K562 (cell line): ENCODE results near the gene OGFR.

ENCODE experiments used
- RBM15 ChIP-seq: fragments of 200-400 bp; formaldehyde crosslinking; IDR thresholded peaks from 2 replicates; pipeline ENCODE4 v1.6.1; 2018; ENCODE audit warnings: mild to moderate bottlenecking, low read length, moderate library complexity; ENCODE audit not compliant: insufficient read depth
- SMC3 ChIP-seq: conservative IDR thresholded peaks from 2 replicates; pipeline ENCODE4 v1.6.1; 2011; ENCODE audit warnings: low read depth, low read length, improper control_type of control experiment; ENCODE audit not compliant: insufficient read depth
- TF ChIP-seq, protein P1 (sequence below), 2 experiments: fragments of 450-650 bp; IDR thresholded peaks; 2 replicates each; pipeline ENCODE4 v1.6.1; 2016; ENCODE audit warnings: mild to moderate bottlenecking in 2 of 2, borderline replicate concordance in 1 of 2, low read depth in 1 of 2, moderate library complexity in 1 of 2
- TF ChIP-seq, protein P2 (sequence below), 2 experiments: fragments of 200-800 bp in 1 of 2; sonication (Bioruptor generic) in 1 of 2; sonication (generic) in 1 of 2; formaldehyde crosslinking in 1 of 2; IDR thresholded peaks in 1 of 2; conservative IDR thresholded peaks in 1 of 2; 2 replicates each; pipeline versions ENCODE4 v1.5.0 to v1.6.1; 2016 to 2020; ENCODE audit warnings: missing compliant biosample characterization in 1 of 2, missing genetic modification characterization in 1 of 2, missing genetic modification reagents in 1 of 2
- TF ChIP-seq, protein P3 (sequence below): fragments of 250-450 bp; sonication (Bioruptor Pico); IDR thresholded peaks from 2 replicates; pipeline ENCODE4 v1.4.0; 2020; ENCODE audit warnings: mild to moderate bottlenecking, moderate library complexity
- TF ChIP-seq, protein P4 (sequence below), 3 experiments: IDR thresholded peaks in 2 of 3; conservative IDR thresholded peaks in 1 of 3; 2 replicates each; pipeline ENCODE4 v1.5.1; 2011 to 2012; ENCODE audit warnings: low read length in 3 of 3, mild to moderate bottlenecking in 3 of 3, control low read depth in 2 of 3, improper control_type of control experiment in 1 of 3, inconsistent platforms in 1 of 3, low read depth in 1 of 3, mixed read lengths in 1 of 3, moderate library complexity in 1 of 3; ENCODE audit not compliant: insufficient read depth in 2 of 3
- TF ChIP-seq, protein P5 (sequence below): fragments of 250-450 bp; sonication (Bioruptor Pico); IDR thresholded peaks from 2 replicates; pipeline ENCODE4 v1.4.0; 2020; ENCODE audit warnings: mild to moderate bottlenecking, moderate library complexity

DNA sequence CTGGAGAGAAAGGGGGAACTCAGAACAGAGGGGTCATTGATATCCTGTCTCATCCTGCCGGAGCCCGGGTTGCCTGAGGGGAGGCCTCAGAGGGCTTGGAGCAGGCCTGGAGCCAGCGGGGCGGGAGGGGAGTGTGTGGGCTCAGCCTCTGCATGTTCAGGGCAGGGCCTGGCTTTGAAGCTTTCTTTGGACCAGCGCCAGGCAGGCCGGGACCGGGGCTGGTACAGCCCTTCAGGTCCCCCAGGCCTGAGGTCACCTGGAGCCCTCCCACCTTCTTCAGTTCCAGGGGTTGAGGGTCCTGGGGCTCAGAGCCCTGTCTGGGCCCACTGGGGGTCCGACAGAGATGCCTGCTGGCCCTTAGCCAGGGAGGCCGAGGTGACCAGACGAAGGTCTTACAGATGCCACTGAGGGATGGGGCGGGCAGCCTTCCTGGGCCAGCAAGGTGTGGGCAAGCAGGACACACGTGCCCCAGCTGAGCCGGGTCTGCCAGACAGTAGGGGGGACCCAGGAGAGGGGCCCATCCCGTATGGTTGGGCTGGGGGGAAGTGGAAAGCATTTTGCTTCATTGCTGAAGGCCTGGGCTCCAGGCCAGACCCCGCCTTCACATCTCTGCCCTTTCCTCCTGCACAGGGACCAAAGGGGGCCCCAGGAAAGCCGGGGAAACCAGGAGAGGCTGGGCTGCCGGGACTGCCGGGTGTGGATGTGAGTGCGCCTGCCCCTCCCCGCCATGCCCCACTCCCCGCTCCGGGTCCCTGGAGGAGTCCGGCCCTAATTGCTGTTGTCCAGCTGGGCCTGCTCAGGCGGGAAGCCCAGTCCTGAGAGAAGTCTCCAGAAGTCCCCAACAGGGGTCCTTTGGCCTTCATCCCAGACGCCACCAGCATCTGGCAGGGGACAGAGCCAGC is 14.2 kb downstream of the OGFR start:
- TF ChIP-seq, protein P1, sequence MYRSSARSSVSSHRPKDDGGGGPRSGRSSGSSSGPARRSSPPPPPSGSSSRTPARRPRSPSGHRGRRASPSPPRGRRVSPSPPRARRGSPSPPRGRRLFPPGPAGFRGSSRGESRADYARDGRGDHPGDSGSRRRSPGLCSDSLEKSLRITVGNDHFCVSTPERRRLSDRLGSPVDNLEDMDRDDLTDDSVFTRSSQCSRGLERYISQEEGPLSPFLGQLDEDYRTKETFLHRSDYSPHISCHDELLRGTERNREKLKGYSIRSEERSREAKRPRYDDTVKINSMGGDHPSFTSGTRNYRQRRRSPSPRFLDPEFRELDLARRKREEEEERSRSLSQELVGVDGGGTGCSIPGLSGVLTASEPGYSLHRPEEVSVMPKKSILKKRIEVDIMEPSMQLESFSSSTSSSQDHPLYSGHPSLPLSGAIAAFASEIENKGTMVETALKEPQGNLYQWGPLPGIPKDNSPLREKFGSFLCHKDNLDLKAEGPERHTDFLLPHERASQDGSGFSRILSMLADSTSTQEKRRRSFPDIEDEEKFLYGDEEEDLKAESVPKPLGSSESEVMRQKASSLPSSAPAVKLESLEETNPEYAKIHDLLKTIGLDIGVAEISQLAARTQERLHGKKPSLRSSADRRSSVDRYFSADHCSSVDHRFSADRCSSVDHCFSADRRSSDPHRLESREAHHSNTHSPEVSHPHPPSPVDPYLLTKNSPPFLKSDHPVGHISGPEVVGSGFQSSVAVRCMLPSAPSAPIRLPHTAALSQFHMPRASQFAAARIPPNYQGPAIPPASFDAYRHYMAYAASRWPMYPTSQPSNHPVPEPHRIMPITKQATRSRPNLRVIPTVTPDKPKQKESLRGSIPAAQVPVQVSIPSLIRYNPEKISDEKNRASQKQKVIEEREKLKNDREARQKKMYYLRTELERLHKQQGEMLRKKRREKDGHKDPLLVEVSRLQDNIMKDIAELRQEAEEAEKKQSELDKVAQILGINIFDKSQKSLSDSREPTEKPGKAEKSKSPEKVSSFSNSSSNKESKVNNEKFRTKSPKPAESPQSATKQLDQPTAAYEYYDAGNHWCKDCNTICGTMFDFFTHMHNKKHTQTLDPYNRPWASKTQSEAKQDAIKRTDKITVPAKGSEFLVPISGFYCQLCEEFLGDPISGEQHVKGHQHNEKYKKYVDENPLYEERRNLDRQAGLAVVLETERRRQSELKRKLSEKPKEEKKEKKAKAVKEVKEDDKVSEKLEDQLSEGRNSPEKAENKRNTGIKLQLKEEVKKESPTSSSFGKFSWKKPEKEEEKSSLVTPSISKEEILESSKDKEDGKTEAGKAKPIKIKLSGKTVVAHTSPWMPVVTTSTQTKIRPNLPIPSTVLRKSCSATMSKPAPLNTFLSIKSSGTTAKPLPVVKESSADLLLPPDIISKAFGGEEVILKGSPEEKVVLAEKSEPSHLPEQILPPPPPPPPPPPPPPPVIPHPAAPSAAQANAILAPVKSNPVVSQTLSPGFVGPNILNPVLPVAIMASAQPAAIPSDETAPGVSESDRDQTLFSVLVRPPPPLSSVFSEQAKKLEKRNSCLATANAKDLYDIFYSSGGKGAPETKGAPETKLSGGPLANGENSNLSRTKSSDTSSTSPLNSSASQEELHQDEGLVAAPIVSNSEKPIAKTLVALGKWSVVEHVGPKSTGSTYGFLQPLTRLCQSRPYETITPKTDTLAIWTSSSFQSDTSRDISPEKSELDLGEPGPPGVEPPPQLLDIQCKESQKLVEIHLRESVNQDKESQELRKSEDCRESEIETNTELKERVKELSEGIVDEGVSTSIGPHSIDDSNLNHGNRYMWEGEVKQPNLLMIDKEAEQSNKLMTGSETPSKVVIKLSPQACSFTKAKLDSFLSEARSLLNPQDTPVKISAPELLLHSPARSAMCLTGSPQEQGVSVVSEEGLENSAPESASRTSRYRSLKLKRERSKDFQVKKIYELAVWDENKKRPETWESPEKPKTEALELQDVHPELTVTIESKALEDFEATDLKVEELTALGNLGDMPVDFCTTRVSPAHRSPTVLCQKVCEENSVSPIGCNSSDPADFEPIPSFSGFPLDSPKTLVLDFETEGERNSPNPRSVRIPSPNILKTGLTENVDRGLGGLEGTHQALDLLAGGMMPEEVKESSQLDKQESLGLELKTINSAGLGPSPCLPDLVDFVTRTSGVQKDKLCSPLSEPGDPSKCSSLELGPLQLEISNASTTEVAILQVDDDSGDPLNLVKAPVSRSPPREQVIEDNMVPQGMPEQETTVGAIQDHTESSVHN (IDR thresholded peaks at IDR 0.05; ENCODE audit: borderline replicate concordance in 1 of 2, low read depth in 1 of 2), result no peak
- TF ChIP-seq, protein P2, sequence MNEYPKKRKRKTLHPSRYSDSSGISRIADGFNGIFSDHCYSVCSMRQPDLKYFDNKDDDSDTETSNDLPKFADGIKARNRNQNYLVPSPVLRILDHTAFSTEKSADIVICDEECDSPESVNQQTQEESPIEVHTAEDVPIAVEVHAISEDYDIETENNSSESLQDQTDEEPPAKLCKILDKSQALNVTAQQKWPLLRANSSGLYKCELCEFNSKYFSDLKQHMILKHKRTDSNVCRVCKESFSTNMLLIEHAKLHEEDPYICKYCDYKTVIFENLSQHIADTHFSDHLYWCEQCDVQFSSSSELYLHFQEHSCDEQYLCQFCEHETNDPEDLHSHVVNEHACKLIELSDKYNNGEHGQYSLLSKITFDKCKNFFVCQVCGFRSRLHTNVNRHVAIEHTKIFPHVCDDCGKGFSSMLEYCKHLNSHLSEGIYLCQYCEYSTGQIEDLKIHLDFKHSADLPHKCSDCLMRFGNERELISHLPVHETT (CRISPR knock-in tag; conservative IDR thresholded peaks at IDR 0.05 in 1 of 2, IDR thresholded peaks at IDR 0.05 in 1 of 2), result no peak
- no peak for TF ChIP-seq RBM15
- TF ChIP-seq, protein P3, sequence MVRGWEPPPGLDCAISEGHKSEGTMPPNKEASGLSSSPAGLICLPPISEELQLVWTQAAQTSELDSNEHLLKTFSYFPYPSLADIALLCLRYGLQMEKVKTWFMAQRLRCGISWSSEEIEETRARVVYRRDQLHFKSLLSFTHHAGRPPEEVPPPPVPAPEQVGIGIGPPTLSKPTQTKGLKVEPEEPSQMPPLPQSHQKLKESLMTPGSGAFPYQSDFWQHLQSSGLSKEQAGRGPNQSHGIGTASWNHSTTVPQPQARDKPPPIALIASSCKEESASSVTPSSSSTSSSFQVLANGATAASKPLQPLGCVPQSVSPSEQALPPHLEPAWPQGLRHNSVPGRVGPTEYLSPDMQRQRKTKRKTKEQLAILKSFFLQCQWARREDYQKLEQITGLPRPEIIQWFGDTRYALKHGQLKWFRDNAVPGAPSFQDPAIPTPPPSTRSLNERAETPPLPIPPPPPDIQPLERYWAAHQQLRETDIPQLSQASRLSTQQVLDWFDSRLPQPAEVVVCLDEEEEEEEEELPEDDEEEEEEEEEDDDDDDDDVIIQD (CRISPR knock-in tag), result no peak
- TF ChIP-seq, protein P4, sequence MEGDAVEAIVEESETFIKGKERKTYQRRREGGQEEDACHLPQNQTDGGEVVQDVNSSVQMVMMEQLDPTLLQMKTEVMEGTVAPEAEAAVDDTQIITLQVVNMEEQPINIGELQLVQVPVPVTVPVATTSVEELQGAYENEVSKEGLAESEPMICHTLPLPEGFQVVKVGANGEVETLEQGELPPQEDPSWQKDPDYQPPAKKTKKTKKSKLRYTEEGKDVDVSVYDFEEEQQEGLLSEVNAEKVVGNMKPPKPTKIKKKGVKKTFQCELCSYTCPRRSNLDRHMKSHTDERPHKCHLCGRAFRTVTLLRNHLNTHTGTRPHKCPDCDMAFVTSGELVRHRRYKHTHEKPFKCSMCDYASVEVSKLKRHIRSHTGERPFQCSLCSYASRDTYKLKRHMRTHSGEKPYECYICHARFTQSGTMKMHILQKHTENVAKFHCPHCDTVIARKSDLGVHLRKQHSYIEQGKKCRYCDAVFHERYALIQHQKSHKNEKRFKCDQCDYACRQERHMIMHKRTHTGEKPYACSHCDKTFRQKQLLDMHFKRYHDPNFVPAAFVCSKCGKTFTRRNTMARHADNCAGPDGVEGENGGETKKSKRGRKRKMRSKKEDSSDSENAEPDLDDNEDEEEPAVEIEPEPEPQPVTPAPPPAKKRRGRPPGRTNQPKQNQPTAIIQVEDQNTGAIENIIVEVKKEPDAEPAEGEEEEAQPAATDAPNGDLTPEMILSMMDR (IDR thresholded peaks at IDR 0.05 in 2 of 3, conservative IDR thresholded peaks at IDR 0.05 in 1 of 3; ENCODE audit: insufficient read depth in 2 of 3, low read depth in 1 of 3, low read length in 3 of 3), result no peak
- TF ChIP-seq, protein P5, sequence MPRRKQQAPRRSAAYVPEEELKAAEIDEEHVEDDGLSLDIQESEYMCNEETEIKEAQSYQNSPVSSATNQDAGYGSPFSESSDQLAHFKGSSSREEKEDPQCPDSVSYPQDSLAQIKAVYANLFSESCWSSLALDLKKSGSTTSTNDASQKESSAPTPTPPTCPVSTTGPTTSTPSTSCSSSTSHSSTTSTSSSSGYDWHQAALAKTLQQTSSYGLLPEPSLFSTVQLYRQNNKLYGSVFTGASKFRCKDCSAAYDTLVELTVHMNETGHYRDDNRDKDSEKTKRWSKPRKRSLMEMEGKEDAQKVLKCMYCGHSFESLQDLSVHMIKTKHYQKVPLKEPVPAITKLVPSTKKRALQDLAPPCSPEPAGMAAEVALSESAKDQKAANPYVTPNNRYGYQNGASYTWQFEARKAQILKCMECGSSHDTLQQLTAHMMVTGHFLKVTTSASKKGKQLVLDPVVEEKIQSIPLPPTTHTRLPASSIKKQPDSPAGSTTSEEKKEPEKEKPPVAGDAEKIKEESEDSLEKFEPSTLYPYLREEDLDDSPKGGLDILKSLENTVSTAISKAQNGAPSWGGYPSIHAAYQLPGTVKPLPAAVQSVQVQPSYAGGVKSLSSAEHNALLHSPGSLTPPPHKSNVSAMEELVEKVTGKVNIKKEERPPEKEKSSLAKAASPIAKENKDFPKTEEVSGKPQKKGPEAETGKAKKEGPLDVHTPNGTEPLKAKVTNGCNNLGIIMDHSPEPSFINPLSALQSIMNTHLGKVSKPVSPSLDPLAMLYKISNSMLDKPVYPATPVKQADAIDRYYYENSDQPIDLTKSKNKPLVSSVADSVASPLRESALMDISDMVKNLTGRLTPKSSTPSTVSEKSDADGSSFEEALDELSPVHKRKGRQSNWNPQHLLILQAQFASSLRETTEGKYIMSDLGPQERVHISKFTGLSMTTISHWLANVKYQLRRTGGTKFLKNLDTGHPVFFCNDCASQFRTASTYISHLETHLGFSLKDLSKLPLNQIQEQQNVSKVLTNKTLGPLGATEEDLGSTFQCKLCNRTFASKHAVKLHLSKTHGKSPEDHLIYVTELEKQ (CRISPR knock-in tag), result no peak
- no peak for TF ChIP-seq SMC3
